ENCODE measurements around the gene FRY. TPM values are rescaled to one million over a fixed set of nuclear protein-coding genes. Genes with fewer than 3 reads are reported as not detected.
A peak's percentile ranks its signal among the peaks of the same experiment; 100 is the strongest.

FRY gene
- total RNA-seq, 2 donors from 2014 or later, result 7.0 to 10.8 TPM

GRCh38 chr13:32002873-32003272 lies 28.7 kb upstream of the FRY start:
- Mint-ChIP-seq H3K4me1 (peaks cover 4% of the 10 kb centered on the region), H3K27ac (no peak overlapping the region)
- ATAC-seq (replicated peaks), result no peak

DNA sequence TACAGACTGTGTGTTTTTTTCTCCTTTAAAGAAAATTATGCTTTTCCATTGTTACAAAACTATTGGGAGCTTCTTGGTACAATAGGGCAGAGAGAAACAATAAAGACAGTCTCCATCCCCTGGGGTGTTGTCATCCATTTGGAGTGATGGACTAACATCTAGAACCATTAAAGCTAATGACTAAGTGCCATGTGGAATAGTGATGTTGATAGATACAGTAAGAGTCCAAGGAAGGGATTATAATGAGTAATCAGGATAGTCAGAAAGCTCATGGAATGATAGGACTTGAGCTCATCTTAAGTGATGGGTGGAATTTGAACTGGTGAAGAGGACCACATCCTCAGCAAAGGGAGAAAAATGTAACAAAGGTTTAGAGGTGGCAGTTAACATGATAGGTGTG lies 24.1 kb upstream of the FRY start:
- H3K9me3 Mint-ChIP-seq, result no peaks in the 10 kb centered on the region
- H3K27ac Mint-ChIP-seq, result no peak overlapping the region
- H3K27me3 Mint-ChIP-seq, result no peaks in the 10 kb centered on the region
- no peak overlapping the region for H3K4me3 Mint-ChIP-seq
- no peak for ATAC-seq (replicated peaks)
- H3K36me3 Mint-ChIP-seq (ENCODE audit: low read depth), result no peaks in the 10 kb centered on the region
- H3K4me1 Mint-ChIP-seq, result peaks cover 4% of the 10 kb centered on the region

More at GRCh38 chr13:32002873-32003272, 28.7 kb upstream of the FRY start:
- Mint-ChIP-seq H3K36me3 (ENCODE audit: low read depth) (no peaks in the 10 kb centered on the region), H3K4me3 (no peak overlapping the region), H3K9me3 (no peaks in the 10 kb centered on the region), H3K27me3 (no peaks in the 10 kb centered on the region)

DNA sequence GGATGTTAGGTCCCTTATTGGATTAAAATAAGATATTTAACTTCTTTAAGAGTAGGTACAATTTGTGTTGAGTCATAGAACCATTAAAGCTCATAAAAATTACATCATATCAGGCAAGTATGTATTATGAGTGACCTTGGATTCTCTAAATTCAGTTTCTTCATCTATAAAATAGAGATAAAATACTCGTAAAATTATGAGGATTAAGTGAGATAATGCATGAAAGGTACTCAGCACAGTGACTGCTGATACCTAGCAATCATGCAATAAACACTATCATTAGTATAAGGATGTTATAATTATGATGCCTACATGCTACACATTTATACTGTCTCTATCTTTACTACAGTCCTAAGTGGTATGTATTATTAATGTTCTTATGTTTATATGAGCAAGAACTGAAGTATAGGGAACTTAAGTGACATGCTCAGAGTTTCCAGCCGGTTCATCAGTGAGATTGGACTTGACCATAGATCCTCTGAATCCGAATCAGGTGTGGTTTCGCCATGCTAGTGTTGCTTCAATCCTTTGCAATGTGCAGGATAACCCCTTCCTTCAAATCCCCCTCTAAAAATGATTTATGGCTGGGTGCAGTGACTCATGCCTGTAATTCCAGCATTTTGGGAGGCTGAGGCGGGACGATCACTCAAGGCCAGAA lies 22.9 kb upstream of the FRY start:
- Mint-ChIP-seq H3K36me3 (ENCODE audit: low read depth) (no peaks in the 10 kb centered on the region), H3K27ac (no peak overlapping the region), H3K4me1 (peaks cover 4% of the 10 kb centered on the region), H3K4me3 (no peak overlapping the region), H3K9me3 (no peaks in the 10 kb centered on the region), H3K27me3 (no peaks in the 10 kb centered on the region)
- no peak for ATAC-seq (replicated peaks)

GRCh38 chr13:32009362-32009761 lies 22.2 kb upstream of the FRY start:
- H3K9me3 Mint-ChIP-seq, result no peaks in the 10 kb centered on the region
- no peaks in the 10 kb centered on the region for H3K27me3 Mint-ChIP-seq
- H3K4me3 Mint-ChIP-seq, result no peak overlapping the region
- ATAC-seq (replicated peaks), result no peak
- H3K27ac Mint-ChIP-seq, result no peak overlapping the region
- H3K36me3 Mint-ChIP-seq (ENCODE audit: low read depth), result no peaks in the 10 kb centered on the region
- H3K4me1 Mint-ChIP-seq, result peaks cover 4% of the 10 kb centered on the region

GRCh38 chr13:32010136-32010535 lies 21.4 kb upstream of the FRY start:
- H3K27ac Mint-ChIP-seq, result no peak overlapping the region
- H3K9me3 Mint-ChIP-seq, result no peaks in the 10 kb centered on the region
- no peak overlapping the region for H3K4me3 Mint-ChIP-seq
- H3K27me3 Mint-ChIP-seq, result no peaks in the 10 kb centered on the region
- no peaks in the 10 kb centered on the region for H3K36me3 Mint-ChIP-seq (ENCODE audit: low read depth)
- peaks cover 4% of the 10 kb centered on the region for H3K4me1 Mint-ChIP-seq
- no peak for ATAC-seq (replicated peaks)

GRCh38 chr13:32011971-32012370 lies 19.6 kb upstream of the FRY start:
- H3K27me3 Mint-ChIP-seq, result no peaks in the 10 kb centered on the region
- H3K36me3 Mint-ChIP-seq (ENCODE audit: low read depth), result no peaks in the 10 kb centered on the region
- ATAC-seq (replicated peaks), result no peak
- H3K9me3 Mint-ChIP-seq, result no peaks in the 10 kb centered on the region
- no peak overlapping the region for H3K27ac Mint-ChIP-seq
- H3K4me1 Mint-ChIP-seq, result peaks cover 4% of the 10 kb centered on the region
- no peak overlapping the region for H3K4me3 Mint-ChIP-seq

DNA sequence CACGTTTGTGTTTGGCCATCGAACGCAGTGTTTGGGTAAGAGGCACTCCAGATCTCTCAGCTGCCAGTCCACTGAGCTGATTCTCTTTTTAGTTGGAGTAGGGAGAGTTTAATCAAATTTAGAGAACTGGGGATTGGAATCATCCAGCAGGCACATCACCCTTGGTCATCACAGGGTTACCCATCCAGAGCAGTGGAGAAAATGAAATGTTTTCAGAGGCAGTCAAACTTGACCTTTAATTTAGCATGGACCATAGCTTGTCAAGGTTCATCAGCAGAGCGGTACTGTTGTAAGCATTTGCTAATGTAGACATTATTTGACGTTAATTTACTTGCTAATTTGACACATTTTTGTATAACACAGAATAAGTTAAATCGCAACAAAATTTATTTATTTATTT lies 18.4 kb upstream of the FRY start:
- Mint-ChIP-seq H3K4me3 (no peak overlapping the region), H3K27ac (no peak overlapping the region), H3K4me1 (no peaks in the 10 kb centered on the region), H3K27me3 (no peaks in the 10 kb centered on the region), H3K36me3 (ENCODE audit: low read depth) (no peaks in the 10 kb centered on the region), H3K9me3 (no peaks in the 10 kb centered on the region)
- ATAC-seq (replicated peaks), result no peak

GRCh38 chr13:32016119-32016518 lies 15.5 kb upstream of the FRY start:
- Mint-ChIP-seq H3K36me3 (ENCODE audit: low read depth) (no peaks in the 10 kb centered on the region), H3K9me3 (no peaks in the 10 kb centered on the region), H3K27ac (no peak overlapping the region), H3K4me1 (no peaks in the 10 kb centered on the region), H3K27me3 (no peaks in the 10 kb centered on the region), H3K4me3 (no peak overlapping the region)
- no peak for ATAC-seq (replicated peaks)

DNA sequence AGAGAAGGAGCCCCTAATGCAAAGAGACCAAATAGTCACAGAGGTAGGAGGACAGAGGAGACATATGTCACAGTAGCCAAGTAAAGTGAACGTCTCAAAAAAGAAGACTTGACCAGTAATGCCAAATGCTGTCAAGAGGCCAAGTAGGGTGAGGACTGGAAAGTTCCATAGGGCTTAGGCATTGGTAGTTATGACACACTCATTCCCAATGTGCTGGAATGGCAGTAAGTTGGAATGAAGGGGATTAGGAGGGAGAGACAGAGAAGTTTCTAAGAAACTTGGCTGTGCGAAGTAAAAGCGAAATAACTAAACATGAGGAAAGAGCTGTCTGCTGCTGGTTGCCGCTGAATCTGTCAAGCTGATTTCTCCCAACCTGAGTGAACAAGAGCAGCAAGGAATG lies 14.9 kb upstream of the FRY start:
- Mint-ChIP-seq H3K27ac (no peak overlapping the region), H3K27me3 (no peaks in the 10 kb centered on the region), H3K4me1 (no peaks in the 10 kb centered on the region), H3K4me3 (no peak overlapping the region), H3K36me3 (ENCODE audit: low read depth) (no peaks in the 10 kb centered on the region), H3K9me3 (no peaks in the 10 kb centered on the region)
- no peak for ATAC-seq (replicated peaks)

GRCh38 chr13:32017474-32017873 lies 14.1 kb upstream of the FRY start:
- Mint-ChIP-seq H3K27ac (no peak overlapping the region), H3K4me3 (no peak overlapping the region), H3K9me3 (no peaks in the 10 kb centered on the region), H3K36me3 (ENCODE audit: low read depth) (no peaks in the 10 kb centered on the region), H3K27me3 (no peaks in the 10 kb centered on the region), H3K4me1 (no peaks in the 10 kb centered on the region)
- no peak for ATAC-seq (replicated peaks)

DNA sequence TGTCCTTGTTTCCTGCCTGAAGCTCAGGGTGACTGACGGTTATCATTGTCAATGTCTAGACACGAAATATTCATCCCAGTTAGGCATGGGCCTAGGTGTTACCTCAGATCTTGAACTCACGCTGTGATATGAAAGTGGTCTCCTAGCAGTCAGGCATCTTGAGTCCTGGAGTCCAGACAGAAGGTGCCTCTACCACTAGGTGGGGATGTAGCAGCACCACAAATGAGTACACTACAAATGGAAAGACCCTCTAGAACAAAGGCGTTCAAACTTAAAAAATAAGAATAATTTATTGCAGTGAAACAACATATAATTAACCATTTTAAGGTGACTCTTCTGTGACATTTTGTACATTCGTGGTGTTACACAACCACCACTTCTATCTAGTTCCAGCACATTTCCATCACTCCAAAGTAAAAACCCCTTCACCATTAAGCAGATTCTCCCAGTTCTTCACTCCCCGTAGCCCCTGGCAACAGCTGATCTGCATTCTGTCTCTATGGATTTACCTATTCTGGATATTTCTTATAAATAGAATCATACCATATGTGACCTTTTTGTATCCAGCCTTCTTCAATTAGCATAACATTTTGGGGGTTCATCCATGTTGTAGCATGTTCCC lies 11.9 kb upstream of the FRY start:
- no peaks in the 10 kb centered on the region for H3K36me3 Mint-ChIP-seq (ENCODE audit: low read depth)
- no peak overlapping the region for H3K27ac Mint-ChIP-seq
- ATAC-seq (replicated peaks), result peak; percentile 59
- no peaks in the 10 kb centered on the region for H3K4me1 Mint-ChIP-seq
- no peaks in the 10 kb centered on the region for H3K9me3 Mint-ChIP-seq
- H3K4me3 Mint-ChIP-seq, result no peak overlapping the region
- no peaks in the 10 kb centered on the region for H3K27me3 Mint-ChIP-seq

DNA sequence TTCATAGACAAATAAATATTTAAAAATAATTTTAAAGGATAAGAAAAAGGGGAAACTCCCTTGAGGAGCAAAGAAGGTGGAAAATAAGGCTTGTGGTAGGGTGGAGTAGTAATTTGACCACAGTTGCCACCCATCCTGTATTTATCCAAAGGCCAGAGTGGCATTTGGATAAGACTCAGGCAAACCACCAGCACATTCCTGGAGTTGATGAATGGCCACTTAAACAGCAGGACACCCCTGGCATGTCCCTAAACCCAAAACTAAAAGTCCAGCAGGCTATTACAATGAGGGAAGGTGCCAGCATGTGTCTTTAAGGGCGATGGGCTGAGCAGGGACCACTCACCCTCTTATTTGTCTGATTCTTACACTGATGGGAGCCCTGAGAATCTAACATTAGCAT lies 9.8 kb upstream of the FRY start:
- no peaks in the 10 kb centered on the region for H3K27me3 Mint-ChIP-seq
- H3K27ac Mint-ChIP-seq, result no peak overlapping the region
- H3K4me1 Mint-ChIP-seq, result no peaks in the 10 kb centered on the region
- no peaks in the 10 kb centered on the region for H3K9me3 Mint-ChIP-seq
- H3K36me3 Mint-ChIP-seq (ENCODE audit: low read depth), result no peaks in the 10 kb centered on the region
- ATAC-seq (replicated peaks), result no peak
- no peak overlapping the region for H3K4me3 Mint-ChIP-seq

DNA sequence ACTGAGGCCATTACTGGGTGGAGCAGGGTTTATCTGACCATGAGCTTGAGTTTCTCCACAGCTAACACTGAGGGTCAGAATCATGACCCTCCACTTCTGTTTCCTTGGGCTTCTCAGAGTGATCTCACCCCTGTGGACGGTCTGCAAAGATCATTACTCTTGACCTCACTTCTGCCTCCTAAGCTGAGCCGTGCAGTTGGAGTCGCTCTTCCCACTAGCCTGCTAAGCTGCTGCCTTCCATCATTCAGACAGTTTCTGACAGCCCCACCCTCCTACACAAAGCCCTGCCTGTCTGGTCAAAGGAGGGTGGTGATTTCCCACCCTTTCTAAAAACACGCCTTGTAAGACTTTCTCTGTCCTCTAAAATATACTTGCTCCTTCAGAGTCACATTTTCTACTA lies 9.3 kb upstream of the FRY start:
- H3K4me3 Mint-ChIP-seq, result no peak overlapping the region
- H3K27ac Mint-ChIP-seq, result peak overlapping the region; percentile 20

DNA sequence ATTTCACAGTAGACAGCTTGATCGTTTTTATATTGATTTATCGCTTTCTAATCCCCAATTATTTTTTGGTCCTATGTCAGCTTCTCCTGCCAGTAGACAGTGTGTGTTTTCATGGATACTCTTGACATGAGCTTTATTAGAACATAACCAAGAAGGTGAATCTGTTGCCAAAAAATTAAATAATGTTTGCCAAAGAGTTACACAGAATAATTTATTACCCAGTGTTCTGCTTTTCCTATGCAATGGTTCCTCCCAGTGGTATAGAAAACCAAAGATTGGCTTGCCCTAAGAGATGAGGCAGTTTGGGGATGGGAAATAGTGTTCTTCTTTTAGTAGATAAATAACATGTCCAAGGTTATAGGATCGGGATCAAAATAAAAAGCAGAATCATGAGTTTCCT lies 8.5 kb upstream of the FRY start:
- Mint-ChIP-seq H3K9me3 (no peaks in the 10 kb centered on the region), H3K36me3 (ENCODE audit: low read depth) (no peaks in the 10 kb centered on the region), H3K4me3 (no peak overlapping the region), H3K27ac (no peak overlapping the region), H3K4me1 (no peaks in the 10 kb centered on the region), H3K27me3 (no peaks in the 10 kb centered on the region)
- ATAC-seq (replicated peaks), result no peak

More for the DNA sequence above, 9.3 kb upstream of the FRY start:
- Mint-ChIP-seq H3K27me3 (no peaks in the 10 kb centered on the region), H3K9me3 (no peaks in the 10 kb centered on the region), H3K4me1 (no peaks in the 10 kb centered on the region), H3K36me3 (ENCODE audit: low read depth) (no peaks in the 10 kb centered on the region)
- no peak for ATAC-seq (replicated peaks)

DNA sequence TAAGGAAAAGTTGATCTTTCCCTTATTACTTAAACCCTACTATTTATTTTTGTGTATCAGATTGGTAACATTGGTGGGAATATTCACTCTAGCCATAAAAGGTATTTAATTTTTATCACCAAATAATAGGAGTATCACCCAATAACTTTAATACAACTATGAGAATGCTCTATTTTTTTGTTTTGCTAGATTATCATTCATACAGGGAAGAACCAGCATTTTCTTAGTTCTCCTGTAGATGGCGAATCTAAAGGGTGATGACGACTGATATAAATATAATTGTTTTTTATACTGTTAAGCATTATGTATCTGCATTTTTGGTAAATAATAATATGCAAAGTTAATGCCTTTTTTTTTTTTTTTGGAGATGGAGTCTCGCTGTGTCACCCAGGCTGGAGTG lies 7.9 kb upstream of the FRY start:
- H3K4me3 Mint-ChIP-seq, result no peak overlapping the region
- H3K27ac Mint-ChIP-seq, result no peak overlapping the region
- no peak for ATAC-seq (replicated peaks)
- no peaks in the 10 kb centered on the region for H3K4me1 Mint-ChIP-seq
- H3K27me3 Mint-ChIP-seq, result no peaks in the 10 kb centered on the region
- no peaks in the 10 kb centered on the region for H3K9me3 Mint-ChIP-seq
- no peaks in the 10 kb centered on the region for H3K36me3 Mint-ChIP-seq (ENCODE audit: low read depth)

Data from activated T-helper 17 cell treated with anti-CD3 and anti-CD28 coated beads, Interleukin-2, amount 50 U/mL, for 72 hours (primary cell).